GM19099 (cell line): Measurements from ENCODE around the gene GAL3ST3.

ENCODE experiments used
- POLR2A ChIP-seq: IDR thresholded peaks from 3 replicates; pipeline ENCODE4 v1.6.1; 2011; ENCODE audit warnings: low read depth; ENCODE audit not compliant: insufficient read length; ENCODE audit errors: extremely low read depth

Gene GAL3ST3

DNA sequence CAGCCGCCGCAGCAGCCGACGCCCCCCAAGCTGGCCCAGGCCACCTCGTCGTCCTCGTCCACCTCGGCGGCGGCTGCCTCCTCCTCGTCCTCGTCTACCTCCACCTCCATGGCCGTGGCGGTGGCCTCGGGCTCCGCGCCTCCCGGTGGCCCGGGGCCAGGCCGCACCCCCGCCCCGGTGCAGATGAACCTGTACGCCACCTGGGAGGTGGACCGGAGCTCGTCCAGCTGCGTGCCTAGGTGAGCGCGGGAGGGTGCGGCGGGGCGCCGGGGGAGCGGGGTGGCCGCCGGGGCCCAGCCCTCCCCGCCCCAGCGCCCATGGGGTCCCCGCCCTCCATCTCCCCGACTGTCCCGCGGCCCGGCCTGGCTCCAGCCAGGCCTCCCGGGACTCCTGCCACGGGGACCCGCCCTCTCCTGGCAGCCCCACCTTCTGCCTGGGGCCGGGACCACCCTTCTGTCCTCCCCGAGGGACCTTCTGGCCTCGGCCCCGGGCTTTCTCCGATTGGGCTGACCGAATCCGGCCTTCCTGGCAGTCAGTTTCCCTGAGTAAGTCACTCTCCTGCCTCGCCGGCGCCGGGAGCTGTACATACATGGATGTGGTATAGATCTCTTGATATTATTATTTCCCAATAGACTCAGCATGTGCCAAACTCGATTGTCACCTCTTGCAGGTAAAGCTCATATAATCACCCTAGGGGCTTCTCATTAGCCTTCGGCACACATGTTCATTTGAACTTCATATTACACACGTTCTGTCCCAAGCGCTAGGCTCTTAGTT, 21.8 kb upstream of the GAL3ST3 start:
- TF ChIP-seq POLR2A = no peak

DNA sequence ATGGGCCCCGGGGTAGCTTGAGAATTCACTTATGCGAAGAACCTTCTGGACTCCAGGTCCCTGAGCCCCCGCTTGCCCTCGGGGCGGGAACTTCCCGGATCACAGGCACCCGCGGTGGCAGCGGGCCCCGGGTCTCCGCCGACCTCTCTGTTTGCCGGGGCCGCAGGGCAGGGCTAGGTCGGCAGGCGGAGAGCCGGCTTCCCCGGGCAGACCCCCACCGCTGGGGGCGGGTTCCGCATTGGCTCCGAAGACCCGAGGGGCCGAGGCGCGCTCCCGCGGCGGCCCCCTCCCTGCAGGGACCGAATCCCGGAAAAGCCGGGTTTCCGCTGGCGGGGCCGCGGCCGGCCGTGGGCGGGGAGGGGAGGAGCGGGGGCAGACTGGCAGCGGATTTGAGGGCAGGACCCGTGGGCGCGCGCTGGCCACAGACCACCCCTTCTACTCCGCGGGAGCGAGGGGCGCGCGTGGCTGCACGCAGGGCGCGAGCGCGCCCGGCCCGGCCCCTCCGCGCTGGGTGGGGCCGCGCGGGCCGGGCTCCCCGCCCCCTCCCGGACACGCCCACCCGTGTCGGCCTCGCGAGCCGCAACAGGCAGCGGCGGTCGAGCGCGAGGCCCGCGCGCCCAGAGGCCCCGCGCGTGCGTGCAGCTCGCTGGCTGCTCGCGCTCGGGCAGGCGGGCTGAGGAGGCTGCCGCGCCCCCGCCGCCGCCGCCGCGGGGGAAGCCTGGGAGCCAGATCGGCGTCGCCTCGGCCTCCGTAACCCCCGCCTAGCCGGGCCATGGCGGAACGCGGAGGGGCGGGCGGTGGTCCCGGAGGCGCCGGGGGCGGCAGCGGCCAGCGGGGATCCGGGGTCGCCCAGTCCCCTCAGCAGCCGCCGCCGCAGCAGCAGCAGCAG, 21.0 kb upstream of the GAL3ST3 start, which contains the start of gene PACS1:
Gene PACS1 (plus strand): TSS at position 558 of the 889 bp plus-strand sequence. CDS start 215 bp downstream, at position 773.
- TF ChIP-seq POLR2A = peak; percentile 68

DNA sequence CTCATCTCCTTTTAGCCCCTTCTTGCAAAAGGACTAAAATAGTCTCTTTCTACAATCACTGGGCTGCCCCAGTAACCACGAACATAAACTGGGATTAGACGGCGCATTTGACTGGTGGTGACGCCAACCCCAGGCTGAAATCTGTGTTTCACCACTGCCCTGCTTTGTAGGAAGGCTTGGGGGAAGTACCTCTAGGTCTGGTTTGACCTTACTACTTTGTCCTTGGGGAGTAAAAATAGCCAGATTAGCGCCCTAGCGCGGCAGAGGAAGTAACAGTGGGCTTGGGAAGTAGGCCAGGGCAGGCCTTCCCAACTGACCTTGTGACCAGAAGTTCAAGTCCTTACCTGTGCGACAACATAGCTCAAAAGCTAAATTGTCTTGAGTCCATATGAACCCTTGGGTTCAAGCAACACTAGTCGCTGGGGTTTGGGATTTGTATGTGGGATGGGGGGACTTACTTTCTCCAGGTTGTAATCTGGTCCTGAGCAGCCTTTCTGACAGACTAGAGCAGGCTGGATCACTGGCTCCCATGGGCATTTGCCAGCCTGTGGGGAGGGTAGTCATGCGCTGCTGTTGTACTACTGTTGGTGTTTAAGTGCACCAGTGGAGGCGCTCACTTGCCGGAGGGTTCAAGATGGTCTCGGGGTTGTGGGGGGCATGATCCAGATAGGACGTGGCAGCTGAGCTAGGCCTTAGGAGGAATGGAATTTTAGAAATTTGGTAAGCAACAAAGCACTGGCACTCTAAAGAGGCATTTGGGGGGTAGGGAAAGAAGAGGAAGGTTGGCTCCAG, 20.2 kb upstream of the GAL3ST3 start:
- TF ChIP-seq POLR2A = no peak

DNA sequence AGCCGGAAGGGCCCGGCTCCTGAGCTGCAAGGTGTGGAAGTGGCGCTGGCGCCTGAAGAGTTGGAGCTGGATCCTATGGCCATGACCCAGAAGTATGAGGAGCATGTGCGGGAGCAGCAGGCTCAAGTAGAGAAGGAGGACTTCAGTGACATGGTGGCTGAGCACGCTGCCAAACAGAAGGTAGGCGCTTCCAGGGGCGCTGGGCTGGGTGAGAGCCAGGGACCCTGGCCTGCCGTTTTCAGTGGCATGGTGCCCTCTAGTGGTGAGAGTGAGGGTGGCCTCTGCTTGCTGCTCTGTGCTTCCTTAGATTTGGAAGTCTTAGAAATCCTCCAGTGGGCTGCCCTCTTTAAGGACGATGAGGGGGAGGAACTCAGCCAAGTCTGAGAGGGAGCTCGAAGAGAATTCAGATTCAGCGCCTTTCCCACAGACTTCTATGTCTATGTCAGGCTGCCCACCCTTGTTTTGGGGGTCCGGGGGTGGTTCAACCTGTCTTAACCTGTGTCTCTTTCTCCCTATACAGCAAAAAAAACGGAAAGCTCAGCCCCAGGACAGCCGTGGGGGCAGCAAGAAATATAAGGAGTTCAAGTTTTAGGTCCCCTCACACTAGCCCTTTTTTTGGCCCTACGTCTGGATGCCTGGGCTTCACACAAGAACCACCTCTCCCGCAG, 19.3 kb upstream of the GAL3ST3 start:
- no peak for TF ChIP-seq POLR2A

DNA sequence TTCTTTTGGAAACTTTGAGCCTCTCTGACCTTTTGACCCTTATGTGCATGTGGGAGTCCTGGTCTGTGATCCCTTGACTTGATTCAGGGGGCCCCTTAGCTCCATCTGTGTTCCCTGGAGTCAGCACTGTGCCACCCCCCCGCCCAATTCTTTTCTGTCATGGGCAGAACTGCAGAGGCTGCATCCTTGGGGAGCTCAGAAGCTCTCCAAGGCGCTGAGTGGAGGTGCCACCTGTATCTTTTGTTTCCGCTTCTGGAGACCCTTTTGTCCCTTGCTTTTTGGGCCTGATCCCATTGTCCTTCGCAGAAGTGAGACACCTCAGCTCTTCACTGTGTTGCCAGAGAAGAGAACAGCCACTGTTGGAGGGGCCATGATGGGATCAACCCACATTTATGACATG, 18.7 kb upstream of the GAL3ST3 start:
- TF ChIP-seq POLR2A = no peak

DNA sequence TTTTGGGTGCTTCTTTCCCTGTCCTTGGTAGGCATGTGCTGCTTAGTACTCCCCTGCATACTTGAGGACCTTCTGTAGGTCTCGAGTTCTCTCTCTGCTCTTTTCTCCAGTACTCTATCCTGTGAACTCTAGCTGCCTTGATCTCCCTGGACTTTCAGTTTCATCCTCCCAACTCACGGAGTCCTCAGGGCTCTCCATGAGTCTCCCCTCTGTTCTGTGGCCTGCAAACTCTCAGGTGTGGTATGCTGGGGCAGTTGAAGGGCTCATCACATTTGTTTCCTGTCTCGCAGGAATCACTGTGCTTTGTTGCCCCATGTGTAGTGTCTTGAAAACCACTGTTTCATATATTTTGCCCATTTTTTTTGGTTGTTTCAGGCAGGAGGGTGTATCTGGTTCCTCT, 17.8 kb upstream of the GAL3ST3 start:
- TF ChIP-seq POLR2A = no peak

DNA sequence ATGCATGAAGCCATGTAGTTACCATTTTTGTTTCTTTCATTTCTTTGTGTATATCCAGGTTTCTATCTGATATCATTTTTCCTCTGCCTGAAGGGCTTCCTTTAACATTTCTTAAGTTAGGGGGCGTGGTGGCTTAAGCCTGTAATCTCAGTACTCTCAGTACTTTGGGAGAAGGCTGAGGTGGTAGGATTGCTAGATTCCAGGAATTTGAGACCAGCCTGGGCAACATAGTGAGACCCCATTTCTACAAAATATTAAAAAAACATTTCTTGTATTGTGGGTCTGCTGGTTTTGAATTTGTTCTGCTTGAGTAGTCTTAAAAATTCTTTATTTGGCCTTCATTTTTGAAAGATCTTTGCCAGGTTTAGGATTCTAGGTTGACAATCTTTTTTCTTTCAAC, 15.6 kb upstream of the GAL3ST3 start:
- no peak for TF ChIP-seq POLR2A

DNA sequence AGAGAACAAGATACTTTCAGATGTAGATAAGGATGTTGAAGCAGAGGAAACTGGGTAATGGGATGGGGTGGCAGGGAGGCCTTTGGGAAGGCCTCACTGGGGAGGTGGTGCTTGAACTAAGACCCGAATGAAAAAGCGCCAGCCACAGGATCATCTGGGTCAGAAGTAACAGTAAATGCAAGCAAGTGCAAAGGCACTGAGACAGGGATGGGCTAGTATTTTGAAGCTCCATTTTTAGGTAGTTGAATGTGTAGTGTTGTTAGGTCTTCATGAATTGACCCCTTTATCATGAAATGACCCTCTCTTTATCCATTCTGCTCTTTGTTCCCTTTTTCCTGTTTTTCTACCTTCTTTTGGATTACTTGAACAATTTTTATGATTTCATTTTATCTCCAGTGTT, 14.9 kb upstream of the GAL3ST3 start:
- TF ChIP-seq POLR2A = no peak

DNA sequence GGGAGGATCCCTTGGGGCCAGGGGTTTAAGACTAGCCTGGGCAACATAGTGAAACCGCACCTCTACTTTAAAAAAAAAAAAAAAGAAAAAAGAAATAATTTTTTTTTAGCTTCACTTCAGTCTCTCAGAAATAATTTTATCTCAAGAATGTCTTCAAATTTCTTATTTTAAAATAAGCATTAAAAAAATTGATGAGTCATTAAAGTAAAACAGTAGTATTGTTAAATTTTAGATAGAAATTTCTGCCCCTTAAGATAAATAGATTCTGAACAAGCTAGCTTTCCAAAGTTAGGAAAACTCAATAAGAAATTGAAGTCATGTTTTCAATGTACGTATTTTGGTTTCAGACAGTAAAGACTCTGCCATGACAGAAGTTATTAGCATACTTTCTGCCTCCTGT, 13.4 kb upstream of the GAL3ST3 start:
- TF ChIP-seq POLR2A = no peak

DNA sequence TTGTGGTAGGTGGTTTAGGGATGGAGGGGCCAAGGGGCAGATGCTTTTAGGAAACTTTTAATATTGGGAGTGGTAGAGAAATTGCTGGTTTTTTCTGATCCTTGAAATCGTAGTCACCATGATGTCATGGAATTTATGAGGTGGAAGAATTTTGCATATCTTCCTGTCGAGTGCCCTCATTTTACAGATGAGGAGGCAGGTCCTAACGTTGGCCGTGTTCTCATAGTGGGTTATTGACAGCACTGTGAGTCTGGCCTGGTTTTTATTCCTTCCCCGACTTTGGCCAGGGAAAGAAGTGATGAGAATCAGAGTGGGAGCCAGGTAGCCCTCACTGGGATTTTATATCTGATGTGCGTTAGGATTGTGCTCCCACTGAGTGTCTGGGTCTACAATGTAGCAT, 12.3 kb upstream of the GAL3ST3 start:
- no peak for TF ChIP-seq POLR2A

DNA sequence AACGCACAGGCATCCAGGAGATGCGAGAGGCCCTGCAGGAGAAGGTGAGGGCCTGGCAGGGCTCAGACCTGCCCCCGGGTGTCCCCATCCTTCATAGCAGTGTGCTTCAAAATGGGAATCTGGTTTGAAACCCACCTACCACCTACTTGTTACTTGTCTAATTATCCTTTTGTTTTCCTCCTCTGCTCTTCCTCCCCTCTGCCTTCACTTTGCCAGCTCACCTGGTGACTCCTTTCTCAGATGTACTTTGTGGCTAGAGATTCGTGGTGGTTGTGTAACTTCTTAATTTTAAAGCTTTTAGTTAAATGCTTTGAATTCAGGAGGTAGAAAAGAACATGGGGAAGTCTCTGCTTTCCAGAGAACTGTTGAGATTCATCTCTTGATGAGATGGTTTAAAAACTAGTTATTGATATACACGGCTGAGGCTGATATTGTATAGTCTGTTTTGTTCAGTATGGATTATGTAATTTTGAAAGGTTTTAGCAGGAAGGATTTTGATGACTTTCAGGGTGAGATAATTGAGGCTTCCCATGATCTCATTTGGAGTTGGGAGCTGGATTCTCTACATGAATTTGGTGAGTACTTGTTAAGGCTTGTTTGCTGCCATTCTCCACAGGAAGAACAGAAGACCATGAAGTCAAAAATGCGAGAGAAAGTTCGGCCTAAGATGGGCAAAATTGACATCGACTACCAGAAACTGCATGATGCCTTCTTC, 11.2 kb upstream of the GAL3ST3 start:
- TF ChIP-seq POLR2A = no peak

DNA sequence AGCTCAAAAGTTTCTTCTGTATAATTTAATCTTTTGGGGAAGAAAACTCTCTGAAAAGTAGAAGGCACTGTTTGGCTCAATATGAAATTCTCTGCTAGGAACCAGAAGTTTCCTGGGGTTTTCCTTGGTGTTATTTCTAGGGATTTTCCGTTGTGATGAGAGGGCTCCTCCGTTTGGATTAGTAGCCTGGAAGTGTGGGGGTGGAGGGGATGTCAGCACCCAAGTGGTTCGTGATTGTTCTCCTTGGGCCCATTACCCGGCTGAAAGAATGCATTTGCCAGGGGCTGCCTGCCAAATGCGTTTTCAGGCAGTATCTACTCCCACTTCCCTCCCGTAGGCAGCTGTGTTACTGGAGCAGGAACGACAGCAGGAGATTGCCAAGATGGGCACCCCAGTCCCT, 7.5 kb upstream of the GAL3ST3 start:
- TF ChIP-seq POLR2A = no peak

DNA sequence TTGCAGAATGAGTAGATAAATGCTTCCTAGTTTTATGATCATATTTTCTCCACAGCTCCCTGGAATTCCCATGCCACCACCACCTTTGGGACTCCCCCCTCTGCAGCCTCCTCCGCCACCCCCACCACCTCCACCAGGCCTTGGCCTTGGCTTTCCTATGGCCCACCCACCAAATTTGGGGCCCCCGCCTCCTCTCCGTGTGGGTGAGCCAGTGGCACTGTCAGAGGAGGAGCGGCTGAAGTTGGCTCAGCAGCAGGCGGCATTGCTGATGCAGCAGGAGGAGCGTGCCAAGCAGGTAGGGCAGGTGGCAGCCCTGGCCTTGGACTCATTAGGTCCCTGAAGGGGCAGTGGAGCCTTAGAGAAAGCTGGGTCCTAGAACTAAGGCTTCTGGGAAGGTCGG, 6.1 kb upstream of the GAL3ST3 start:
- no peak for TF ChIP-seq POLR2A

DNA sequence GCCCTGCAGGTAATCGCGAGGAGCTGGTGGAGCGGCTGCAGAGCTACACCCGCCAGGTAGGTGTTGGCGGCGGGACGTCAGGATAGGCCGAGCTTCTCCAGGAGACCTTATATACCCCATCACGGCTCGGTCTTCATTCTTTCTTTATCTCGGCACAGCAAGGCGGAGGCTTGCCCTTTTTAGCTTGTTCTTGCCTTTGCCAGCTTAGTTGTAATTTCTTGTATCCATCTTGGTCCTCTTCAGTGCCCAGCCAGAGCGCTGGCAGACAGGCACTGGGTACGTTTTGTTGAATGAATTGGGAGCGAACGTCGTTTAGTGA, 3.7 kb upstream of the GAL3ST3 start:
- no peak for TF ChIP-seq POLR2A
